Neural cell (in vitro differentiated cells): ENCODE measurements around the gene FILIP1L. TPM values are rescaled to one million over a fixed set of nuclear protein-coding genes. Genes with fewer than 3 reads are reported as not detected.

ENCODE experiments used
- H2AFZ ChIP-seq: fragments of 200-600, 300-800 bp; sonication (generic), shearing (Covaris generic); 2 replicates; pipeline ENCODE4 v1.6.0; 2014; ENCODE audit warnings: low read depth, mild to moderate bottlenecking, antibody characterized with exemption, low read length, moderate library complexity
- H3F3A ChIP-seq: fragments of 200-600 bp; shearing (Covaris generic); 2 replicates; pipeline ENCODE4 v1.6.1; 2016; ENCODE audit warnings: mild to moderate bottlenecking, moderate library complexity, mixed read lengths, antibody characterized with exemption, low read length; ENCODE audit not compliant: insufficient read depth, poor library complexity, severe bottlenecking
- H3K27ac ChIP-seq: fragments of 200-600, 300-800 bp; sonication (generic), shearing (Covaris generic); 2 replicates; pipeline ENCODE4 v1.5.1; 2014; ENCODE audit warnings: mild to moderate bottlenecking, low read length, moderate library complexity
- H3K27me3 ChIP-seq: fragments of 300-800, 200-600 bp; sonication (generic), shearing (Covaris generic); 2 replicates; pipeline ENCODE4 v1.6.0; 2014; ENCODE audit warnings: mild to moderate bottlenecking, low read depth, low read length, moderate library complexity; ENCODE audit not compliant: insufficient read depth
- H3K36me3 ChIP-seq: fragments of 300-800, 200-600 bp; sonication (generic), shearing (Covaris generic); 2 replicates; pipeline ENCODE4 v1.5.1; 2014; ENCODE audit warnings: mild to moderate bottlenecking, antibody characterized with exemption, low read length, moderate library complexity; ENCODE audit not compliant: insufficient read depth
- H3K4me2 ChIP-seq: fragments of 300-800, 200-600 bp; sonication (generic), shearing (Covaris generic); 2 replicates; pipeline ENCODE4 v1.6.0; 2014; ENCODE audit warnings: mild to moderate bottlenecking, low read length
- H3K4me3 ChIP-seq: fragments of 300-800, 200-600 bp; sonication (generic), shearing (Covaris generic); 2 replicates; pipeline ENCODE4 v1.5.1; 2014; ENCODE audit warnings: mild to moderate bottlenecking, low read length, moderate library complexity
- H3K79me2 ChIP-seq: fragments of 200-600 bp; shearing (Covaris generic); replicated peaks from 2 replicates; pipeline ENCODE4 v1.6.0; 2014; ENCODE audit warnings: mild to moderate bottlenecking, low read length, moderate library complexity; ENCODE audit not compliant: insufficient read depth
- H3K9ac ChIP-seq: fragments of 300-800, 200-600 bp; sonication (generic), shearing (Covaris generic); 2 replicates; pipeline ENCODE4 v1.6.1; 2016; ENCODE audit warnings: mild to moderate bottlenecking, low read length, mixed read lengths
- H3K9me2 ChIP-seq: fragments of 200-600 bp; shearing (Covaris generic); 2 replicates; pipeline ENCODE4 v1.6.1; 2016; ENCODE audit warnings: mild to moderate bottlenecking, low read length, mixed read lengths; ENCODE audit not compliant: insufficient read depth
- H3K9me3 ChIP-seq: fragments of 200-600, 300-800 bp; sonication (generic), shearing (Covaris generic); 2 replicates; pipeline ENCODE4 v1.6.1; 2016; ENCODE audit warnings: mild to moderate bottlenecking, mixed run types, low read length, moderate library complexity, mixed read lengths
- H4K20me1 ChIP-seq: fragments of 200-600 bp; shearing (Covaris generic); 2 replicates; pipeline ENCODE4 v1.6.1; 2016; ENCODE audit warnings: mild to moderate bottlenecking, mixed run types; ENCODE audit not compliant: insufficient read depth
- CTCF ChIP-seq: fragments of 450-650 bp; IDR thresholded peaks from 2 replicates; pipeline ENCODE4 v1.5.1; 2014; ENCODE audit warnings: antibody characterized with exemption, mild to moderate bottlenecking, moderate library complexity; ENCODE audit not compliant: poor library complexity, severe bottlenecking
- EP300 ChIP-seq: fragments of 450-650 bp; conservative IDR thresholded peaks from 2 replicates; pipeline ENCODE4 v1.6.1; 2014; ENCODE audit warnings: antibody characterized with exemption, mild to moderate bottlenecking, moderate library complexity; ENCODE audit not compliant: poor library complexity, severe bottlenecking
- EZH2 ChIP-seq: fragments of 200-600, 300-800 bp; shearing (Covaris generic), sonication (generic); IDR thresholded peaks from 2 replicates; pipeline ENCODE4 v1.6.1; 2014; ENCODE audit warnings: antibody characterized with exemption, low read length, borderline replicate concordance, mild to moderate bottlenecking; ENCODE audit not compliant: insufficient read depth, poor library complexity, severe bottlenecking
- MXI1 ChIP-seq: fragments of 450-650 bp; conservative IDR thresholded peaks from 2 replicates; pipeline ENCODE4 v1.6.1; 2014; ENCODE audit warnings: antibody characterized with exemption, mild to moderate bottlenecking; ENCODE audit not compliant: poor library complexity, severe bottlenecking
- POLR2AphosphoS5 ChIP-seq: IDR thresholded peaks from 2 replicates; pipeline ENCODE4 v1.6.1; 2012
- RAD21 ChIP-seq: fragments of 450-650 bp; conservative IDR thresholded peaks from 2 replicates; pipeline ENCODE4 v1.6.1; 2014; ENCODE audit warnings: antibody characterized with exemption, mild to moderate bottlenecking, moderate library complexity
- REST ChIP-seq: IDR thresholded peaks from 2 replicates; pipeline ENCODE4 v1.6.1; 2012; ENCODE audit warnings: borderline replicate concordance
- SMC3 ChIP-seq: fragments of 450-650 bp; conservative IDR thresholded peaks from 2 replicates; pipeline ENCODE4 v1.6.1; 2014; ENCODE audit warnings: antibody characterized with exemption, mild to moderate bottlenecking, moderate library complexity; ENCODE audit not compliant: poor library complexity
- TAF1 ChIP-seq: IDR thresholded peaks from 2 replicates; pipeline ENCODE4 v1.6.1; 2012; ENCODE audit warnings: low read depth
- polyA plus RNA-seq: library from polyadenylated mRNA; depleted of rRNA; stranded (reverse); fragments of >200 nt; gene quantifications from 2 replicates; pipeline ENCODE4 v1.2.3, GENCODE V29; 2014
- small RNA-seq, 3 experiments: library from RNA; depleted of rRNA; stranded (forward); fragments of <200 nt; gene quantifications; one replicate each; pipeline ENCODE3, GENCODE V24; 2012

The FILIP1L gene
- polyA plus RNA-seq, 1 donor from 2014 or later, result 0.27 TPM

GRCh38 chr3:99794485-99794884 lies 319.8 kb downstream of the FILIP1L start:
- Histone ChIP-seq H3K27me3 (no peaks in the 10 kb centered on the region), H3K79me2 (no peaks in the 10 kb centered on the region), H3K4me3 (no peak overlapping the region), H3F3A (no peaks in the 10 kb centered on the region), H2AFZ (no peak overlapping the region), H3K9me3 (no peaks in the 10 kb centered on the region), H3K9me2 (no peaks in the 10 kb centered on the region), H3K9ac (no peak overlapping the region), H3K4me2 (no peak overlapping the region), H3K36me3 (no peaks in the 10 kb centered on the region), H4K20me1 (no peaks in the 10 kb centered on the region), H3K27ac (no peak overlapping the region)
- TF ChIP-seq REST (no peak), EZH2 (no peak), SMC3 (no peak), RAD21 (no peak), CTCF (no peak), MXI1 (no peak), EP300 (no peak), POLR2AphosphoS5 (no peak), TAF1 (no peak)

GRCh38 chr3:99789011-99789721 lies 325.1 kb downstream of the FILIP1L start:
- Histone ChIP-seq H3K4me3 (no peak overlapping the region), H3K9me2 (no peaks in the 10 kb centered on the region), H3K4me2 (no peak overlapping the region), H2AFZ (no peak overlapping the region), H3F3A (no peaks in the 10 kb centered on the region), H3K9ac (no peak overlapping the region), H3K27me3 (no peaks in the 10 kb centered on the region), H3K9me3 (no peaks in the 10 kb centered on the region), H4K20me1 (no peaks in the 10 kb centered on the region), H3K79me2 (no peaks in the 10 kb centered on the region), H3K36me3 (no peaks in the 10 kb centered on the region), H3K27ac (no peak overlapping the region)
- TF ChIP-seq SMC3, result peak; percentile 54
- TF ChIP-seq RAD21, result peak; percentile 54
- peak; percentile 64 for TF ChIP-seq CTCF
- TF ChIP-seq MXI1, result no peak

Small RNAs within 50 kb of the gene (small RNA-seq; reads per million reads assigned to genes)
- 0 reads per million in 3 experiments for gene MIR3921

Other genes with a start within 250 kb of the FILIP1L start
- 39.1 and 51.3 TPM in 2 replicates for gene TBC1D23, start 146.5 kb upstream of the FILIP1L start, polyA plus RNA-seq
- gene NIT2, start 220.3 kb upstream of the FILIP1L start, polyA plus RNA-seq, result 14.5 and 17.2 TPM in 2 replicates